ENCODE results near the gene STARD3.
"Not testable (repeated sequence)": the region's sequence is repeated elsewhere in the genome, so short reads cannot be mapped to it uniquely, and the experiment has no call there.

The STARD3 gene

GRCh38 chr17:39699157-39699817 lies 62.3 kb downstream of the STARD3 start:
- in situ Hi-C loops (cut with MboI; ENCODE audit: low pct_unique_long_range_greater_than_20kb, low sequenced_read_pairs); DNase-seq: not testable (repeated sequence)

- in situ Hi-C loops (cut with MboI; ENCODE audit: low pct_unique_long_range_greater_than_20kb, low sequenced_read_pairs), result no loop called here
- DNase-seq, result no peak
Measured at GRCh38 chr17:39699818-39700147, 62.8 kb downstream of the STARD3 start, which contains the start of gene ERBB2. TSS of gene ERBB2 (plus strand) at chr17:39700064. CDS start at chr17:39700239, 175 bp downstream.

GRCh38 chr17:39700148-39700987 lies 63.4 kb downstream of the STARD3 start:
- no peak for DNase-seq
- in situ Hi-C loops (cut with MboI; ENCODE audit: low pct_unique_long_range_greater_than_20kb, low sequenced_read_pairs), result no loop called here

GRCh38 chr17:39701012-39701783 lies 64.3 kb downstream of the STARD3 start:
- in situ Hi-C loops (cut with MboI; ENCODE audit: low pct_unique_long_range_greater_than_20kb, low sequenced_read_pairs), result no loop called here
- DNase-seq, result no peak

GRCh38 chr17:39701784-39702422 lies 65.0 kb downstream of the STARD3 start:
- in situ Hi-C loops (cut with MboI; ENCODE audit: low pct_unique_long_range_greater_than_20kb, low sequenced_read_pairs), result no loop called here

GRCh38 chr17:39702901-39703893 lies 66.3 kb downstream of the STARD3 start:
- DNase-seq, result no peak
- in situ Hi-C loops (cut with MboI; ENCODE audit: low pct_unique_long_range_greater_than_20kb, low sequenced_read_pairs), result no loop called here

More at GRCh38 chr17:39701784-39702422, 65.0 kb downstream of the STARD3 start:
- no peak for DNase-seq

- no peak for DNase-seq
- in situ Hi-C loops (cut with MboI; ENCODE audit: low pct_unique_long_range_greater_than_20kb, low sequenced_read_pairs), result no loop called here
Measured at GRCh38 chr17:39703913-39704312, 67.0 kb downstream of the STARD3 start.

GRCh38 chr17:39704821-39705551 lies 68.0 kb downstream of the STARD3 start:
- in situ Hi-C loops (cut with MboI; ENCODE audit: low pct_unique_long_range_greater_than_20kb, low sequenced_read_pairs), result no loop called here
- no peak for DNase-seq

GRCh38 chr17:39705786-39706348 lies 68.9 kb downstream of the STARD3 start:
- in situ Hi-C loops (cut with MboI; ENCODE audit: low pct_unique_long_range_greater_than_20kb, low sequenced_read_pairs), result no loop called here
- no peak for DNase-seq

GRCh38 chr17:39706383-39706782 lies 69.4 kb downstream of the STARD3 start:
- in situ Hi-C loops (cut with MboI; ENCODE audit: low pct_unique_long_range_greater_than_20kb, low sequenced_read_pairs), result no loop called here
- no peak for DNase-seq

- in situ Hi-C loops (cut with MboI; ENCODE audit: low pct_unique_long_range_greater_than_20kb, low sequenced_read_pairs), result no loop called here
- DNase-seq, result no peak
Measured at GRCh38 chr17:39706921-39707337, 70.0 kb downstream of the STARD3 start.

GRCh38 chr17:39709319-39709997 lies 72.5 kb downstream of the STARD3 start:
- DNase-seq, result no peak
- in situ Hi-C loops (cut with MboI; ENCODE audit: low pct_unique_long_range_greater_than_20kb, low sequenced_read_pairs), result no loop called here

- in situ Hi-C loops (cut with MboI; ENCODE audit: low pct_unique_long_range_greater_than_20kb, low sequenced_read_pairs), result no loop called here
- DNase-seq, result no peak
Measured at GRCh38 chr17:39709998-39710964, 73.3 kb downstream of the STARD3 start.

- in situ Hi-C loops (cut with MboI; ENCODE audit: low pct_unique_long_range_greater_than_20kb, low sequenced_read_pairs); DNase-seq: not testable (repeated sequence)
Measured at GRCh38 chr17:39711071-39711470, 74.1 kb downstream of the STARD3 start.

- DNase-seq, result no peak
- in situ Hi-C loops (cut with MboI; ENCODE audit: low pct_unique_long_range_greater_than_20kb, low sequenced_read_pairs), result no loop called here
Measured at GRCh38 chr17:39711851-39712250, 74.9 kb downstream of the STARD3 start.
